Peyer's patch (tissue), 4 donors: ENCODE results near the gene DNMT3B. TPM values are rescaled to one million over a fixed set of nuclear protein-coding genes. Genes with fewer than 3 reads are reported as not detected.
"Not testable (repeated sequence)": the region's sequence is repeated elsewhere in the genome, so short reads cannot be mapped to it uniquely, and the experiment has no call there.

Experiments used
- DNase-seq, 3 donors: peaks; one replicate each; pipeline ENCODE4 v3.0.0-alpha.2; 2017 to 2019
- H3K27ac ChIP-seq, 4 donors: fragments of 200-600 bp; sonication (generic); one replicate each; pipeline ENCODE4 v1.5.1; 2016 to 2019
- H3K27me3 ChIP-seq, 2 donors: fragments of 200-600 bp; sonication (generic); one replicate each; pipeline ENCODE4 v1.5.1; 2019
- H3K36me3 ChIP-seq, 3 donors: fragments of 200-600 bp; sonication (generic); one replicate each; pipeline ENCODE4 v1.5.1; 2016 to 2019
- H3K4me1 ChIP-seq, 4 donors: fragments of 200-600 bp; sonication (generic); one replicate each; pipeline ENCODE4 v1.5.1; 2016 to 2019
- H3K4me3 ChIP-seq, 4 donors: fragments of 200-600 bp; sonication (generic); 1 replicate in 3 of 4; 2 replicates in 1 of 4; pipeline ENCODE4 v1.5.1; 2016 to 2019; ENCODE audit warnings: mild to moderate bottlenecking in 1 of 4
- H3K9me3 ChIP-seq, 4 donors: fragments of 200-600 bp; sonication (generic); one replicate each; pipeline ENCODE4 v1.5.1; 2016 to 2019; ENCODE audit warnings: mild to moderate bottlenecking in 1 of 4
- CTCF ChIP-seq, 6 experiments: fragments of 450-650 bp in 4 of 6; fragments of 200-600 bp in 2 of 6; sonication (generic) in 1 of 6; IDR thresholded peaks; one replicate each; pipeline ENCODE4 v1.5.1; 2017 to 2019; ENCODE audit warnings: antibody characterized with exemption in 6 of 6, mild to moderate bottlenecking in 3 of 6, moderate library complexity in 1 of 6
- POLR2A ChIP-seq, 2 donors: fragments of 450-650 bp; IDR thresholded peaks; one replicate each; pipeline ENCODE4 v1.5.1; 2017; ENCODE audit warnings: antibody characterized with exemption in 2 of 2, mild to moderate bottlenecking in 2 of 2, moderate library complexity in 2 of 2
- total RNA-seq, 4 donors: library from RNA; depleted of rRNA; stranded (reverse); fragments of >200 nt; gene quantifications; one replicate each; pipeline ENCODE4 v1.1.0, GENCODE V29; 2016

Gene DNMT3B
- total RNA-seq, 4 donors from 2014 or later, result 0.67 to 4.1 (median 0.86) TPM

- no peak for TF ChIP-seq POLR2A (IDR thresholded peaks at IDR 0.05)
- no peak for TF ChIP-seq CTCF (IDR thresholded peaks at IDR 0.05)
- Histone ChIP-seq H3K9me3 (no peaks in the 10 kb centered on the region), H3K36me3 (no peaks in the 10 kb centered on the region), H3K27me3 (no peaks in the 10 kb centered on the region), H3K4me3 (no peak overlapping the region), H3K4me1 (no peaks in the 10 kb centered on the region), H3K27ac (peak overlapping the region in 1 of 4 donors; percentile 6)
- DNase-seq, result no peak
Observed at GRCh38 chr20:32792731-32793458, 30.7 kb downstream of the DNMT3B start.

- DNase-seq, result no peak
- no peaks in the 10 kb centered on the region for H3K9me3 ChIP-seq
- no peaks in the 10 kb centered on the region for H3K4me1 ChIP-seq
- H3K36me3 ChIP-seq, result no peaks in the 10 kb centered on the region
- TF ChIP-seq POLR2A (IDR thresholded peaks at IDR 0.05) (no peak), CTCF (IDR thresholded peaks at IDR 0.05) (no peak)
- no peak overlapping the region for H3K4me3 ChIP-seq
- no peaks in the 10 kb centered on the region for H3K27me3 ChIP-seq
- no peak overlapping the region for H3K27ac ChIP-seq
Observed at GRCh38 chr20:32796383-32796948, 34.3 kb downstream of the DNMT3B start.

- TF ChIP-seq CTCF (IDR thresholded peaks at IDR 0.05) (no peak), POLR2A (IDR thresholded peaks at IDR 0.05) (no peak)
- no peaks in the 10 kb centered on the region for H3K9me3 ChIP-seq
Observed at GRCh38 chr20:32796981-32797451, 34.8 kb downstream of the DNMT3B start.

GRCh38 chr20:32797571-32797970 lies 35.4 kb downstream of the DNMT3B start:
- not testable (repeated sequence) for H3K36me3 ChIP-seq, DNase-seq, H3K9me3 ChIP-seq, H3K4me3 ChIP-seq, H3K27ac ChIP-seq, H3K4me1 ChIP-seq, H3K27me3 ChIP-seq

More at GRCh38 chr20:32796981-32797451, 34.8 kb downstream of the DNMT3B start:
- no peaks in the 10 kb centered on the region for H3K36me3 ChIP-seq
- no peak overlapping the region for H3K27ac ChIP-seq
- DNase-seq, result no peak
- H3K27me3 ChIP-seq, result no peaks in the 10 kb centered on the region
- H3K4me3 ChIP-seq, result no peak overlapping the region
- no peaks in the 10 kb centered on the region for H3K4me1 ChIP-seq

- H3K4me3 ChIP-seq, result no peak overlapping the region
- H3K27ac ChIP-seq, result no peak overlapping the region
- H3K36me3 ChIP-seq, result no peaks in the 10 kb centered on the region
- no peaks in the 10 kb centered on the region for H3K9me3 ChIP-seq
- DNase-seq, result no peak
- TF ChIP-seq CTCF (IDR thresholded peaks at IDR 0.05) (no peak), POLR2A (IDR thresholded peaks at IDR 0.05) (no peak)
- H3K4me1 ChIP-seq, result no peaks in the 10 kb centered on the region
- no peaks in the 10 kb centered on the region for H3K27me3 ChIP-seq
Observed at GRCh38 chr20:32798046-32798981, 36.1 kb downstream of the DNMT3B start.
